NCI-H345 (cell line): ENCODE results near the gene PTCHD1.

Experiments used
- DNase-seq: peaks from one replicate; lab custom pipeline; 2025; lab: John Stamatoyannopoulos, UW

The PTCHD1 gene

GRCh38 chrX:23398570-23398969 lies 63.9 kb downstream of the PTCHD1 start:
- no peak for DNase-seq

GRCh38 chrX:23403849-23404248 lies 69.2 kb downstream of the PTCHD1 start:
- no peak for DNase-seq

- DNase-seq = no peak
Observed at GRCh38 chrX:23422912-23423311, 88.3 kb downstream of the PTCHD1 start.

- no peak for DNase-seq
Observed at GRCh38 chrX:23434356-23434884, 99.8 kb downstream of the PTCHD1 start.

- no peak for DNase-seq
Observed at GRCh38 chrX:23435108-23435507, 100.5 kb downstream of the PTCHD1 start.

GRCh38 chrX:23435575-23435974 lies 100.9 kb downstream of the PTCHD1 start:
- no peak for DNase-seq

- DNase-seq = no peak
Observed at GRCh38 chrX:23436875-23437274, 102.2 kb downstream of the PTCHD1 start.

GRCh38 chrX:23451266-23451665 lies 116.6 kb downstream of the PTCHD1 start:
- no peak for DNase-seq
